Measurements from ENCODE around the gene OR2AE1. TPM values are rescaled to one million over a fixed set of nuclear protein-coding genes. Genes with fewer than 3 reads are reported as not detected.

Gene OR2AE1
- total and polyA plus RNA-seq, 2 of the 13 experiments (the other 11 are each of a cell fraction or from before 2014, with no cell fraction given) = not detected

DNA sequence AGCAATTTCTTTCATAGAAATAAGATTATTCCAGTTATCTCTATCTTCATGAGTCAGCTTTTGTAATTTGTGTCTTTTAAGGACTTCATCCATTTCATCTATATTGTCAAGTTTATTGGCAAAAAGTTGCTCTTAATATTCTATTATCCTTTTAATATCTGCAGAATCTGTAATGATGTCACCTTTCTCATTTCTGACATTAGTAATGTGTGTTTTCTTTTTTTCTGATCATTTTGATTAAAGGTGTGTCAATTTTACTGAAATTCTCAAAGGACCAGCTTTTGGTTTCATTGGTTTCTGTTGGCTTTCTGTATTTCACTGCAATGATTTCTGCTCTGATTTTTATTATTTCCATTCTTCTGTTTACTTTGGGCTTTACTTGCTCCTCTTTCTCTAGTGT, 17.9 kb upstream of the OR2AE1 start:
- Histone ChIP-seq H3K4me2 (ENCODE audit: low read depth, low read length) (no peak overlapping the region), H3K36me3 (replicated peaks in 1 of 2; ENCODE audit: control insufficient read depth in 1 of 2, insufficient read depth in 2 of 2, low read length in 2 of 2) (no peaks in the 10 kb centered on the region), H3K4me1 (ENCODE audit: insufficient read depth, low read length) (no peaks in the 10 kb centered on the region), H3K4me3 (replicated peaks in 1 of 3; ENCODE audit: insufficient read depth in 1 of 3, low read depth in 2 of 3, low read length in 3 of 3) (no peak overlapping the region), H3K9me3 (ENCODE audit: low read length) (no peaks in the 10 kb centered on the region), H3K79me2 (ENCODE audit: insufficient read depth, low read length) (no peaks in the 10 kb centered on the region), H2AFZ (ENCODE audit: low read length) (no peak overlapping the region), H3K27me3 (ENCODE audit: control insufficient read depth in 1 of 2, insufficient read depth in 2 of 2, low read length in 2 of 2) (no peaks in the 10 kb centered on the region), H4K20me1 (ENCODE audit: insufficient read depth, low read length) (no peaks in the 10 kb centered on the region), H3K27ac (ENCODE audit: extremely low read length, insufficient read depth, low read length) (no peak overlapping the region), H3K9ac (ENCODE audit: insufficient read depth, low read depth, low read length) (no peak overlapping the region)
- DNase-seq (ENCODE audit: low spot score) (no peak), FAIRE-seq (no peak), ATAC-seq (no peak)
- ChIA-PET CTCF (ENCODE audit: low intra/inter-chr PET ratio, low total read pairs) (no interaction called here), POLR2A (no interaction called here)
- no peak for TF ChIP-seq ZNF30 (CRISPR knock-in tag; IDR thresholded peaks at IDR 0.05)
- peak; percentile 61 for TF ChIP-seq ATF7 (IDR thresholded peaks at IDR 0.05)
- TF ChIP-seq ATF7 (CRISPR knock-in tag; IDR thresholded peaks at IDR 0.05) = no peak
- TF ChIP-seq MAFK (conservative IDR thresholded peaks at IDR 0.05 in 1 of 2, IDR thresholded peaks at IDR 0.05 in 1 of 2; ENCODE audit: low read length in 2 of 2) = 0 out of 4 replicates have a peak, but pooled peaks of 1 of the 2 experiments have one; percentile 14
- TF ChIP-seq ZNF607 (CRISPR knock-in tag; IDR thresholded peaks at IDR 0.05; ENCODE audit: borderline replicate concordance) = no peak
- in situ Hi-C loops (cut with HindIII; ENCODE audit: extremely low pct_ligation_motif_present, low pct_unique_long_range_greater_than_20kb) = no loop called here
- BruUV-seq (replicated peaks) = no TSS peak
- intact Hi-C loops (cut with micrococcal nuclease; ENCODE audit: unreplicated experiment) = no loop called here

GRCh38 chr7:99893280-99893679, 16.4 kb upstream of the OR2AE1 start:
- POLR2A ChIA-PET = no interaction called here
- in situ Hi-C loops (cut with HindIII; ENCODE audit: extremely low pct_ligation_motif_present, low pct_unique_long_range_greater_than_20kb) (no loop called here), intact Hi-C loops (cut with micrococcal nuclease; ENCODE audit: unreplicated experiment) (no loop called here)
- 80% methylated on average over 5 of the region's 5 CpGs for WGBS (ENCODE audit: low lambda C conversion rate)
- Histone ChIP-seq H3K4me2 (ENCODE audit: low read depth, low read length) (no peak overlapping the region), H3K9ac (ENCODE audit: insufficient read depth, low read depth, low read length) (no peak overlapping the region), H3K27me3 (ENCODE audit: control insufficient read depth in 1 of 2, insufficient read depth in 2 of 2, low read length in 2 of 2) (no peaks in the 10 kb centered on the region), H3K36me3 (replicated peaks in 1 of 2; ENCODE audit: control insufficient read depth in 1 of 2, insufficient read depth in 2 of 2, low read length in 2 of 2) (no peaks in the 10 kb centered on the region), H3K9me3 (ENCODE audit: low read length) (no peaks in the 10 kb centered on the region), H3K27ac (ENCODE audit: extremely low read length, insufficient read depth, low read length) (no peak overlapping the region), H3K4me3 (replicated peaks in 1 of 3; ENCODE audit: insufficient read depth in 1 of 3, low read depth in 2 of 3, low read length in 3 of 3) (no peak overlapping the region), H3K4me1 (ENCODE audit: insufficient read depth, low read length) (no peaks in the 10 kb centered on the region), H2AFZ (ENCODE audit: low read length) (no peak overlapping the region), H3K79me2 (ENCODE audit: insufficient read depth, low read length) (no peaks in the 10 kb centered on the region), H4K20me1 (ENCODE audit: insufficient read depth, low read length) (no peaks in the 10 kb centered on the region)
- DNase-seq (ENCODE audit: low spot score) = no peak
- CTCF ChIA-PET (ENCODE audit: low intra/inter-chr PET ratio, low total read pairs) = no interaction called here
- no peak for ATAC-seq
- no peak for FAIRE-seq
- BruUV-seq (replicated peaks) = no TSS peak
- TF ChIP-seq ELF3 (CRISPR knock-in tag; IDR thresholded peaks at IDR 0.05) (no peak), ZNF782 (CRISPR knock-in tag; IDR thresholded peaks at IDR 0.05; ENCODE audit: borderline replicate concordance) (no peak), SKIL (CRISPR knock-in tag; IDR thresholded peaks at IDR 0.05; ENCODE audit: borderline replicate concordance) (no peak), ZNF547 (CRISPR knock-in tag; IDR thresholded peaks at IDR 0.05) (no peak), ARNT2 (CRISPR knock-in tag; IDR thresholded peaks at IDR 0.05; ENCODE audit: low read depth) (no peak), ZNF589 (CRISPR knock-in tag; conservative IDR thresholded peaks at IDR 0.05) (no peak), SRSF1 (optimal IDR thresholded peaks at IDR 0.05; ENCODE audit: low read depth, low read length) (no peak), SRSF9 (IDR thresholded peaks at IDR 0.05; ENCODE audit: borderline replicate concordance, insufficient read depth, low read depth, low read length, poor library complexity, severe bottlenecking) (no peak)
- TF ChIP-seq, protein P1, sequence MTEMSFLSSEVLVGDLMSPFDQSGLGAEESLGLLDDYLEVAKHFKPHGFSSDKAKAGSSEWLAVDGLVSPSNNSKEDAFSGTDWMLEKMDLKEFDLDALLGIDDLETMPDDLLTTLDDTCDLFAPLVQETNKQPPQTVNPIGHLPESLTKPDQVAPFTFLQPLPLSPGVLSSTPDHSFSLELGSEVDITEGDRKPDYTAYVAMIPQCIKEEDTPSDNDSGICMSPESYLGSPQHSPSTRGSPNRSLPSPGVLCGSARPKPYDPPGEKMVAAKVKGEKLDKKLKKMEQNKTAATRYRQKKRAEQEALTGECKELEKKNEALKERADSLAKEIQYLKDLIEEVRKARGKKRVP (CRISPR knock-in tag; IDR thresholded peaks at IDR 0.05) = no peak
- TF ChIP-seq, protein P2, sequence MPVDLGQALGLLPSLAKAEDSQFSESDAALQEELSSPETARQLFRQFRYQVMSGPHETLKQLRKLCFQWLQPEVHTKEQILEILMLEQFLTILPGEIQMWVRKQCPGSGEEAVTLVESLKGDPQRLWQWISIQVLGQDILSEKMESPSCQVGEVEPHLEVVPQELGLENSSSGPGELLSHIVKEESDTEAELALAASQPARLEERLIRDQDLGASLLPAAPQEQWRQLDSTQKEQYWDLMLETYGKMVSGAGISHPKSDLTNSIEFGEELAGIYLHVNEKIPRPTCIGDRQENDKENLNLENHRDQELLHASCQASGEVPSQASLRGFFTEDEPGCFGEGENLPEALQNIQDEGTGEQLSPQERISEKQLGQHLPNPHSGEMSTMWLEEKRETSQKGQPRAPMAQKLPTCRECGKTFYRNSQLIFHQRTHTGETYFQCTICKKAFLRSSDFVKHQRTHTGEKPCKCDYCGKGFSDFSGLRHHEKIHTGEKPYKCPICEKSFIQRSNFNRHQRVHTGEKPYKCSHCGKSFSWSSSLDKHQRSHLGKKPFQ (CRISPR knock-in tag; IDR thresholded peaks at IDR 0.05; ENCODE audit: insufficient replicate concordance) = no peak
